ENCODE measurements around the gene HAUS5.
"Not testable (repeated sequence)": the region's sequence is repeated elsewhere in the genome, so short reads cannot be mapped to it uniquely, and the experiment has no call there.

HAUS5 gene

DNA sequence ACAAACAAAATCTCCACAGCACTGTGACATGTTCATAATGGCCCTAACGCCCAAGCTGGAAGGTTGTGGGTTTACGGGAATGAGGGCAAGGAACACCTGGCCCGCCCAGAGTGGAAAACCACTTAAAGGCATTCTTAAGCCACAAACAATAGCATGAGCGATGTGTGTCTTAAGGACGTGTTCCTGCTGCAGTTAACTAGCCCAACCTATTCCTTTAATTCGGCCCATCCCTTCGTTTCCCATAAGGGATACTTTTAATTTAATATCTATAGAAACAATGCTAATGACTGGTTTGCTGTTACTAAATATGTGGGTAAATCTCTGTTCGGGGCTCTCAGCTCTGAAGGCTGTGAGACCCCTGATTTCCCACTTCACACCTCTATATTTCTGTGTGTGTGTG is 5.4 kb upstream of the HAUS5 start:
- not testable (repeated sequence) for DNase-seq (ENCODE audit: low read depth in 1 of 2, low spot score in 1 of 2)

- no peak for DNase-seq (ENCODE audit: low read depth in 1 of 2, low spot score in 1 of 2)
Observed at GRCh38 chr19:35607661-35608060, 4.9 kb upstream of the HAUS5 start.

GRCh38 chr19:35608251-35608650 is 4.3 kb upstream of the HAUS5 start:
- no peak for DNase-seq (ENCODE audit: low read depth in 1 of 2, low spot score in 1 of 2)

- DNase-seq (ENCODE audit: low read depth in 1 of 2, low spot score in 1 of 2) = no peak
Observed at GRCh38 chr19:35609851-35610353, 2.6 kb upstream of the HAUS5 start.

GRCh38 chr19:35612224-35612558 is 344 bp upstream of the HAUS5 start:
- no peak for DNase-seq (ENCODE audit: low read depth in 1 of 2, low spot score in 1 of 2)

DNA sequence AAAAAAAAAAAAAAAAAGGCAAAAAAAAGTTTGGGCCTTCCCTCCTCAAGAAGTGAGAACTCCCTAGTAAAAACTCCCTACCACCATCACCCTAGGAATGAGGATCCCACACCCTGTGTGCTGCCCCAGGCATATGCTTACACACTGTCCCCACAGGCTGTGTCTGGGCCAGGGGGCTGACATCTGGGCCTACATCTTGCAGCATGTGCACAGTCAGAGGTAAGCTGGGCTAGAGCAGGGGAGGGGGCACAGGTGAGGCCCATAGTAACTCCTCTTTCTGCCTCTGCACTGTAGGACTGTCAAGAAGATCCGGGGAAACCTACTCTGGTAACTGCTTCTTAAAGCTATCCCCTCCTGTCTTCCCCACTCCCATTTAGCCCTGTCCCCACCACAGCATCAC is 1.0 kb downstream of the HAUS5 start:
- DNase-seq (ENCODE audit: low read depth in 1 of 2, low spot score in 1 of 2) = no peak

- no peak for DNase-seq (ENCODE audit: low read depth in 1 of 2, low spot score in 1 of 2)
Observed at GRCh38 chr19:35615036-35615435, 2.5 kb downstream of the HAUS5 start.

DNA sequence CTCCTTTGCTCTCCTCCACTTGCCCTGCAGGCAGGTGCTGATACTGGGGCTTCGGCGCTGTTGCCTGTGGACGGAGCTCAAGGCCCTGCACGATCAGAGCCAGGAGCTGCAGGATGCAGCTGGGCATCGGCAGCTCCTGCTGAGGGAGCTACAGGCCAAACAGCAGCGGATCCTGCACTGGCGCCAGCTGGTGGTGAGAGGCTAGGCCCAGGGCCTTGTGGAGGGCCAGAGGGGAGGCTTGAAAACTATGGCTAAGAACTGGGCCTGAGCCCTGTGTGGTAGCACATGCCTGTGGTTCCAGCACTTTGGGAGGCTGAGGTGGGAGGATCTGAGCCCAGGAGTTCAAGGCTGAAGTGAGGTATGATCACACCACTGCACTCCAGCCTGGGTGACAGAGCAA is 6.3 kb downstream of the HAUS5 start:
- DNase-seq (ENCODE audit: low read depth in 1 of 2, low spot score in 1 of 2) = no peak

GRCh38 chr19:35619290-35619923 is 6.9 kb downstream of the HAUS5 start:
- no peak for DNase-seq (ENCODE audit: low read depth in 1 of 2, low spot score in 1 of 2)

- DNase-seq (ENCODE audit: low read depth in 1 of 2, low spot score in 1 of 2) = no peak
Observed at GRCh38 chr19:35620001-35620400, 7.5 kb downstream of the HAUS5 start.

GRCh38 chr19:35621708-35622107 is 9.2 kb downstream of the HAUS5 start:
- DNase-seq (ENCODE audit: low read depth in 1 of 2, low spot score in 1 of 2) = no peak

DNA sequence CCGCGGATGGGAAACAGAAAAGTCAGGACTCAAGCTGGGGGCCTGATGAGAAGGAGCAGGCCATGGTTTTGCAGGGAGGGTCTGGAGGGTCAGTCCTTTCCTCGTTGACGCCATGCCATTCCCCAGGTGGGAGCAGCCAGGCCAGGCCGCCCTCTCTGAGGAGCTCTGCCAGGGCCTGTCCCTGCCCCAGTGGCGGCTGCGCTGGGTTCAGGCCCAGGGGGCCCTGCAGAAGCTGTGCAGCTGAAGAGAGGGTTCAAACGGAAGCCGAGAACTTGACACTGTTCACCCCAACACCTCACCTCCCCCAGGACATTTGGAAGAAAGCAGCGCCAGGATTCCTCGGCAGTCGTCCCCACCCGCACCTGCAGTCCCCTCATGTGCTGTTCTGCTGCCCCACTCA is 10.2 kb downstream of the HAUS5 start:
- DNase-seq (ENCODE audit: low read depth in 1 of 2, low spot score in 1 of 2) = no peak

DNA sequence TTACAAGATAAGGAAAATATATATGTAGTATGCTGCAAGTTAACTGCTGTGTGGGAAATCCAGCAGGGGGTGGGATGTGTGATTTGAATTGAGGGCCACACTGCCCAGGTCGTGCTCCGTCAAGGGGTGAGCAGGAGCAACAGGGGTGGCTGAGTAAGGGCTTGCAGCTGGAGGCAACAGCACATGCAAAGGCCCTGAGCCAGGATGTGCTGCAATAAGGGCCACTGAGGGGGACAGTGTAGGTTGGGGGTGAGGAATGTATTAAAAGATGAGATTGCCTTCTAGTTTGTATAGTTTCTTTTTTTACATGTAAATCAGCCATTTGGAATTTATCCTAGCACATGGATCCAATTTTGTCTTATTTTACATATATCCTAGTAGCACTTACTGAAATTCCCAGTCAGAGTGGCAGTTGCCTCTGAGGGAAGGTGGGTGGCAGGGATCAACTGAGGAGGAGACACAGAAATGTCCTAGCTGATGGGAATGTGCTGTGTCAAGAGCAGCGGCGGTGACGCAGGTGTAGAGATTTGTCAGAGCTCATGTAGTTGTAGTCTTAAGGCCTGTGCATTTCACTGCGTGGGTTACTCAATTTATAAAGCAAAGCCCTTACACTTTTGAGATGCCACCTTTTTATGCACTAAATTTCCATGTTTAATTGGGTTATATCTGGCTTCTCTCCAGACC is 10.9 kb downstream of the HAUS5 start:
- no peak for DNase-seq (ENCODE audit: low read depth in 1 of 2, low spot score in 1 of 2)

- no peak for DNase-seq (ENCODE audit: low read depth in 1 of 2, low spot score in 1 of 2)
Observed at GRCh38 chr19:35628264-35628564, 15.7 kb downstream of the HAUS5 start.

DNA sequence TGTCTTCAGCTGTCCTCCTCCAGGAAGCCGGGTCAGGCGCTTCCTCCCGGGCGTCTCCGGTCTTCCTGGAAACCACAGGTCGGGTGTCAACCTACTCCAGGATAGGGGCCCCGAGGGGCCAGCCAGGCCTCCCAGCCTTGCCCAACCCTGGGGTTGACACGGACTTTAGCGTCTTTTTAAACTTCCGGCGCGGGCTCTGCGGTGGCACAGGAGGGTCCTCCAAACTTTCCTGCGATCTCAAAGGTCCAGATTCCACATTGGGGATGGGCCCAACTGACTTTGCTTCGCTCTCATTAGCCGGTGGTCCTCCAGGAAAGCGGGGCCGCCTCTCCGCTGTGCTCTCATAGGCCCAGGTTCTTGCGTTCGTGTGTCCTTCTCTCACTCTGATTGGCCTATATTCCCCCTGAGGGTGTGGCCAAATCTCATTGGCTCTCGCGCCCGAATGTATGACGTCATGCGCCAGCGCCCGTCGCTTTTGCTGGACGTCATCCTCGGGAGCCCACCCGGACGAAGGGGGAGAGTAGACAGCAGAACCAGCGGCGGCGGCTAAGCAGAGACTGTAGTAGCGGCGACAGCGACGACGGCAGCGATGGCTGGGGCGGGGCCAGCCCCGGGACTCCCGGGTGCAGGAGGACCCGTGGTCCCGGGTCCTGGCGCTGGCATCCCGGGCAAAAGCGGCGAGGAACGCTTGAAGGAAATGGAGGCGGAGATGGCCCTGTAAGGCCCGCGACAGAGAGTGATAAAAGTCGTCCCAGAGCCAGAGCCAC is 16.2 kb downstream of the HAUS5 start, which contains the start of gene RBM42:
TSS of gene RBM42 (plus strand) at position 472 of the 767 bp plus-strand sequence. CDS start at position 590, 118 bp downstream.
- peak; percentile 92 for DNase-seq (ENCODE audit: low read depth in 1 of 2, low spot score in 1 of 2)

DNA sequence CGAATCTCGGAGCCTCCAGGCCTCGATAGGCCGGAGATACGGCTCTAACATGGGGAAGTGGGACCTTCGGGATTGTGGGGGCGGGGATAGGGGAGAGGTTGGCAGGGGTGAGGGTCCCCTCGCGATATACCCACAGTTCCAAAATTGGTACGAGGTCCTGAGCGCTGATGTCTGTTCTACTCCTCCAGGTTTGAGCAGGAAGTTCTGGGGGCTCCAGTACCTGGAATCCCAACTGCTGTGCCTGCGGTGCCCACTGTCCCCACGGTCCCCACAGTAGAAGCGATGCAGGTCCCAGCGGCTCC is 16.7 kb downstream of the HAUS5 start:
- no peak for DNase-seq (ENCODE audit: low read depth in 1 of 2, low spot score in 1 of 2)

GRCh38 chr19:35633727-35634440 is 21.3 kb downstream of the HAUS5 start:
- DNase-seq (ENCODE audit: low read depth in 1 of 2, low spot score in 1 of 2) = no peak

- DNase-seq (ENCODE audit: low read depth in 1 of 2, low spot score in 1 of 2) = no peak
Observed at GRCh38 chr19:35636651-35637050, 24.1 kb downstream of the HAUS5 start.

- no peak for DNase-seq (ENCODE audit: low read depth in 1 of 2, low spot score in 1 of 2)
Observed at GRCh38 chr19:35637165-35637564, 24.6 kb downstream of the HAUS5 start.

GRCh38 chr19:35639321-35639639 is 26.7 kb downstream of the HAUS5 start:
- DNase-seq (ENCODE audit: low read depth in 1 of 2, low spot score in 1 of 2) = no peak

DNA sequence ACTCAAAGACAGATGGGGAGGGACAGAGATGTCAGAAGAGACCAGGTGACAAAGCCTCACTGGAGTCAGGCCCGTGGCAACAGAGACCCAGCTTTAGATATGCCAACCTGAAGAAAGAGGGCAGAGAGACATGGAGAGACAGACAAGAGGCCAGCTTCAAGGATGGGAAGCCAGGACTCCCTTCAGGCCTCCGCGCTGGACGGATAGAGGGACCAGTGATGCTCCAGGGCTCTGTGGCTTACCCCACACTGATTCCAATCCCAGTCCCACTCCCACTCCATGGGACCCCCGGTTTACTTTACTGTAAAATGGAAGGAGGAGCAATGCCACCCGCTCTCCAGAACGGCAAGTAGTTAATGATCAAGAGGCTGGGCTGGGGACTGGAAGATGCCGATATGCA is 27.3 kb downstream of the HAUS5 start:
- DNase-seq (ENCODE audit: low read depth in 1 of 2, low spot score in 1 of 2) = no peak

Measured in activated T-helper 1 cell treated with anti-CD3 and anti-CD28 coated beads, Interleukin-2, amount 50 U/mL, for 16 hours (primary cell).